ENCODE results near the gene JPH4. TPM values are rescaled to one million over a fixed set of nuclear protein-coding genes. Genes with fewer than 3 reads are reported as not detected.

JPH4 gene
- polyA plus RNA-seq, 2 of the 4 experiments (the other 2 are of a cell fraction) = 0.05 TPM; not detected in 1

GRCh38 chr14:23567186-23568020 is 11.2 kb downstream of the JPH4 start, which contains the start of gene AP1G2:
TSS of gene AP1G2 (minus strand) at chr14:23567791. CDS start at chr14:23567314, 477 bp downstream.
- Histone ChIP-seq H3K27ac (peak within 1 kb of the TSS; percentile 90 to 97), H3K9me3 (no peaks in the 10 kb centered on the region), H3K4me3 (peak within 1 kb of the TSS; percentile 62), H3K4me1 (peaks cover 20% of the 10 kb centered on the region), H3K4me2 (peak within 1 kb of the TSS; percentile 85)
- under 1% methylated on average over 47 of the region's 53 CpGs for WGBS (ENCODE audit: missing lambda C conversion rate)
- FAIRE-seq (no peak), ATAC-seq (peak; percentile 76 to 92), DNase-seq (ENCODE audit: low read depth in 1 of 2, low spot score in 1 of 2) (peak; percentile 84 to 91)
- ChIA-PET CTCF (interaction anchor here (1.1 to 19.0 kb wide), 4 partner anchors 11 to 91 kb away, joined by 4 to 553 read pairs (median 4); partner anchors contain the start of genes JPH4, NGDN and ZFHX2), POLR2A (interaction anchor here (1.0 to 1.3 kb wide), 4 partner anchors 9 to 246 kb away, joined by 3 to 7 read pairs (median 5); partner anchors contain the start of gene PABPN1)
- peak; percentile 92 for TF ChIP-seq POLR2A (IDR thresholded peaks at IDR 0.05; ENCODE audit: low read length)
- TF ChIP-seq USF2 (IDR thresholded peaks at IDR 0.05) = 0 out of 2 replicates have a peak, but pooled peaks have one; percentile 20
- TF ChIP-seq MAX (IDR thresholded peaks at IDR 0.05) = peak; percentile 85
- 0 out of 3 replicates have a peak, but pooled peaks have one; percentile 2 for TF ChIP-seq CTCF (IDR thresholded peaks at IDR 0.05)
- TF ChIP-seq JUNB (IDR thresholded peaks at IDR 0.05) = no peak
- TF ChIP-seq PHF8 (IDR thresholded peaks at IDR 0.05; ENCODE audit: borderline replicate concordance, low read depth) = peak; percentile 87; the same call in 1 of the 2 replicates
- peak; percentile 83 to 90 for TF ChIP-seq JUN (IDR thresholded peaks at IDR 0.05)
- TF ChIP-seq E2F6 (IDR thresholded peaks at IDR 0.05; ENCODE audit: borderline replicate concordance, low read depth) = 0 out of 2 replicates have a peak, but pooled peaks have one; percentile 40
- no peak for TF ChIP-seq RFX5 (IDR thresholded peaks at IDR 0.05)
- no peak for TF ChIP-seq KDM1A (IDR thresholded peaks at IDR 0.05; ENCODE audit: low read depth)
- peak; percentile 88; the same call in 2 of the 3 replicates for TF ChIP-seq BCL3 (IDR thresholded peaks at IDR 0.05)
- 0 out of 2 replicates have a peak, but pooled peaks have one; percentile 7 for TF ChIP-seq TFCP2L1 (CRISPR knock-in tag; IDR thresholded peaks at IDR 0.05)
- TF ChIP-seq FOSL2 (IDR thresholded peaks at IDR 0.05) = no peak
- no peak for TF ChIP-seq FOSL2 (CRISPR knock-in tag; IDR thresholded peaks at IDR 0.05)

DNA sequence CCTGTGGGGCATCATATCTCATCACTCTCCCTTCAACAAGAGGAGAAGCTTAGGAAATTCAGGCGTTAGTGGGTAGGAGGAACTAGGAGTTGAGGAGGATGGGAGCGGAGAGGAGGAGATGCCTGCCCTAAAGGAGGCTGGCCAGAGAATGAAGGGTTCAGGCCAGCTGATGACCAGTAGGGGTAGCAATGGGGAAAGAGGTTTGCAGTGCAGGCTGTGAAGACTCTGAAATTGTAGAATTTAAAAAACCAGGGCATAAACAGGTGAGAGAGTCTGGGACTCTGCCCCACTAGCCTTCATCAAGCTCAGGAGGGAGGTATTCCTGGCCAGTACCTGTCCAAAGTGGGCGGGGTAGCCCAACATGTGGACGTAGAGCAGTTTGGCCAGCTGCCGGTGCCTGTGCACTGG is 11.8 kb downstream of the JPH4 start:
- FAIRE-seq = no peak
- peak overlapping the region; percentile 62 for H3K4me3 ChIP-seq
- peak overlapping the region; percentile 90 to 97 for H3K27ac ChIP-seq
- peaks cover 20% of the 10 kb centered on the region for H3K4me1 ChIP-seq
- H3K9me3 ChIP-seq = no peaks in the 10 kb centered on the region
- peak overlapping the region; percentile 85 for H3K4me2 ChIP-seq
- 9% methylated on average over 5 of the region's 5 CpGs for WGBS (ENCODE audit: missing lambda C conversion rate)
- POLR2A ChIA-PET = interaction anchor here (1.0 to 1.3 kb wide), 4 partner anchors 9 to 245 kb away, joined by 3 to 7 read pairs (median 5); partner anchors contain the start of gene PABPN1
- no peak for TF ChIP-seq KDM1A (IDR thresholded peaks at IDR 0.05; ENCODE audit: low read depth)
- TF ChIP-seq CTCF (IDR thresholded peaks at IDR 0.05) = peak; percentile 15; the same call in 2 of the 3 replicates
- TF ChIP-seq NFE2L2 (conservative IDR thresholded peaks at IDR 0.05; ENCODE audit: low read length) = no peak
- CTCF ChIA-PET = interaction anchor here (1.1 to 19.0 kb wide), 3 partner anchors 15 to 90 kb away, joined by 4 to 553 read pairs (median 5); partner anchors contain the start of genes NGDN and ZFHX2
- DNase-seq (ENCODE audit: low read depth in 1 of 2, low spot score in 1 of 2) = peak in 1 of 2 experiments; percentile 30
- ATAC-seq = peak; percentile 51 to 52

All from A549 (cell line).